ENCODE data around the gene PLEKHB2.

DNA sequence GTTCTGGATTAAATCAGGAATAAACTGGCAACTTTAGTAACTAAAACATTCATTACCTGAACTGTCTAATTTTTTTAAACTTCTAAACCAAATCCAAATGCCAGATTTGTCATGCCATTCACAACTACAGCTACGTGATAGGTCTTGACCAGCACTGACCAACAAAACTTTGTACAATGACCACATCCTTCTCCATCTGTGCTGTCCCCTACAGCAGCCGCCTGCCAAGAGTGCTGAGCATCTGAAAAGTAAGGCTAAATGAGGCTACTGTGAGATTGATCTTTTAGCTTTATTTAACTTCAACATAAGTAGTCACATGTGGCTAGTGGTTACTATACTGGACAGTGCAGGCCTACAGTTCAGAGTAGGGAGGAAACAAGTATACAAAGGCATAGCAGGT lies 19.5 kb upstream of the PLEKHB2 start:
- TF ChIP-seq, protein P1, sequence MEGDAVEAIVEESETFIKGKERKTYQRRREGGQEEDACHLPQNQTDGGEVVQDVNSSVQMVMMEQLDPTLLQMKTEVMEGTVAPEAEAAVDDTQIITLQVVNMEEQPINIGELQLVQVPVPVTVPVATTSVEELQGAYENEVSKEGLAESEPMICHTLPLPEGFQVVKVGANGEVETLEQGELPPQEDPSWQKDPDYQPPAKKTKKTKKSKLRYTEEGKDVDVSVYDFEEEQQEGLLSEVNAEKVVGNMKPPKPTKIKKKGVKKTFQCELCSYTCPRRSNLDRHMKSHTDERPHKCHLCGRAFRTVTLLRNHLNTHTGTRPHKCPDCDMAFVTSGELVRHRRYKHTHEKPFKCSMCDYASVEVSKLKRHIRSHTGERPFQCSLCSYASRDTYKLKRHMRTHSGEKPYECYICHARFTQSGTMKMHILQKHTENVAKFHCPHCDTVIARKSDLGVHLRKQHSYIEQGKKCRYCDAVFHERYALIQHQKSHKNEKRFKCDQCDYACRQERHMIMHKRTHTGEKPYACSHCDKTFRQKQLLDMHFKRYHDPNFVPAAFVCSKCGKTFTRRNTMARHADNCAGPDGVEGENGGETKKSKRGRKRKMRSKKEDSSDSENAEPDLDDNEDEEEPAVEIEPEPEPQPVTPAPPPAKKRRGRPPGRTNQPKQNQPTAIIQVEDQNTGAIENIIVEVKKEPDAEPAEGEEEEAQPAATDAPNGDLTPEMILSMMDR (IDR thresholded peaks at IDR 0.05) = no peak
- no peak for TF ChIP-seq POLR2AphosphoS5 (IDR thresholded peaks at IDR 0.05)
- TF ChIP-seq POLR2A (IDR thresholded peaks at IDR 0.05) = no peak
- TF ChIP-seq EP300 (IDR thresholded peaks at IDR 0.05) = no peak

Measured in sigmoid colon (tissue), 4 donors.